Dermis blood vessel endothelial cell (primary cell): Measurements from ENCODE around the gene CCDC13. TPM values are rescaled to one million over a fixed set of nuclear protein-coding genes. Genes with fewer than 3 reads are reported as not detected.
A peak's percentile ranks its signal among the peaks of the same experiment; 100 is the strongest.

Experiments used
- DNase-seq: peaks from one replicate; pipeline ENCODE4 v3.0.0; 2010
- total RNA-seq: library from RNA; depleted of rRNA; stranded (reverse); fragments of >200 nt; gene quantifications from 2 replicates; pipeline ENCODE4 v1.2.3, GENCODE V29; 2014

The CCDC13 gene
- total RNA-seq, 1 donor from 2014 or later: 1.0 TPM

GRCh38 chr3:42751609-42752008 is 21.4 kb downstream of the CCDC13 start:
- peak; percentile 22 for DNase-seq

GRCh38 chr3:42750834-42751233 is 22.2 kb downstream of the CCDC13 start:
- DNase-seq: no peak

GRCh38 chr3:42749753-42750231 is 23.3 kb downstream of the CCDC13 start:
- DNase-seq: peak; percentile 8

- no peak for DNase-seq
Observed at GRCh38 chr3:42749025-42749752, 23.9 kb downstream of the CCDC13 start.

- no peak for DNase-seq
Observed at GRCh38 chr3:42747581-42747980, 25.5 kb downstream of the CCDC13 start.

GRCh38 chr3:42746455-42747450 is 26.3 kb downstream of the CCDC13 start:
- DNase-seq: no peak

GRCh38 chr3:42745776-42746454 is 27.1 kb downstream of the CCDC13 start:
- DNase-seq: no peak

- DNase-seq: no peak
Observed at GRCh38 chr3:42745291-42745745, 27.7 kb downstream of the CCDC13 start.

- no peak for DNase-seq
Observed at GRCh38 chr3:42743204-42743995, 29.7 kb downstream of the CCDC13 start.

- no peak for DNase-seq
Observed at GRCh38 chr3:42742688-42743087, 30.4 kb downstream of the CCDC13 start.

GRCh38 chr3:42742259-42742658 is 30.8 kb downstream of the CCDC13 start:
- no peak for DNase-seq

GRCh38 chr3:42741796-42742195 is 31.3 kb downstream of the CCDC13 start:
- no peak for DNase-seq

- DNase-seq: no peak
Observed at GRCh38 chr3:42739401-42740158, 33.5 kb downstream of the CCDC13 start.

GRCh38 chr3:42736531-42736930 is 36.5 kb downstream of the CCDC13 start:
- DNase-seq: no peak

- no peak for DNase-seq
Observed at GRCh38 chr3:42736081-42736480, 37.0 kb downstream of the CCDC13 start.

- no peak for DNase-seq
Observed at GRCh38 chr3:42735615-42736014, 37.4 kb downstream of the CCDC13 start.

- DNase-seq: no peak
Observed at GRCh38 chr3:42735019-42735418, 38.0 kb downstream of the CCDC13 start.

- no peak for DNase-seq
Observed at GRCh38 chr3:42734263-42734860, 38.7 kb downstream of the CCDC13 start.

- DNase-seq: no peak
Observed at GRCh38 chr3:42733501-42734262, 39.4 kb downstream of the CCDC13 start.
